22Rv1 (cell line): ENCODE results near the gene CTNND2.

Source experiments
- ZFX ChIP-seq: fragments of 450-650 bp; IDR thresholded peaks from 2 replicates; pipeline ENCODE4 v1.6.1; 2017; ENCODE audit warnings: antibody characterized with exemption, borderline replicate concordance
- TF ChIP-seq, protein P1 (sequence below): fragments of 450-650 bp; IDR thresholded peaks from 2 replicates; pipeline ENCODE4 v1.5.1; 2017; ENCODE audit warnings: mild to moderate bottlenecking

DNA sequence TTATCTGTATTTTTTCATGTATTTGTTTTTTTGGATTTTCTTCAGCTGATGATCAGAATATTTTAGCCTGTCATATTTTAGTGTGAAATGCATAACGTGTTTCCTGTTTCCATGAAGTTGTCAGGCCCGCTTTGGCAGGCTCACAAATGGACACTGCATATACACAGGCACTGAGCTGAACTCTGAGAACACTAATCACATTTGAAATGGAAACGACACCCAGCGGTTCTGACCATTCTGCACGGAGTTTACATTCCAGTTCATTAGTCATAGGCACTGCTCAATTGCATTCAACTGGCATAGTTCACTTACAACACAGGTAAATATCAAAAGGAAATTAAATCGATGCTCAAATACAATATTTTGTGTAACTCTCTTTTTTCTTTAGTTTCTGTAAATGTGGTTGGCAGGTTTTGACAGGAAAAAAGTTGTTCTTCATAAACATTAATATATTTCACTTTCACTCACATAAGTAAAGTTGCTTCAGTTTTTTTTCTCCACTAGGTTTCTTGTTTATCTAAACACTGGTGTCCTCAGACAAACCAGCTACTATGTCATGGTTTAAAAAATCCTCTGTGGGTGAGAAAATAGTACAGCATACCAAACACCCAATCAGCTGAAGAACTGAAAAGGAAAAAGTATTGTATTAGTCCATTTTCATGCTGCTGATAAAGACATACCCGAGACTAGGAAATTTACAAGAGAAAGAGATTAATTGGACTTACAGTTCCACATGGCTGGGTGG lies 584.2 kb downstream of the CTNND2 start:
- TF ChIP-seq, protein P1, sequence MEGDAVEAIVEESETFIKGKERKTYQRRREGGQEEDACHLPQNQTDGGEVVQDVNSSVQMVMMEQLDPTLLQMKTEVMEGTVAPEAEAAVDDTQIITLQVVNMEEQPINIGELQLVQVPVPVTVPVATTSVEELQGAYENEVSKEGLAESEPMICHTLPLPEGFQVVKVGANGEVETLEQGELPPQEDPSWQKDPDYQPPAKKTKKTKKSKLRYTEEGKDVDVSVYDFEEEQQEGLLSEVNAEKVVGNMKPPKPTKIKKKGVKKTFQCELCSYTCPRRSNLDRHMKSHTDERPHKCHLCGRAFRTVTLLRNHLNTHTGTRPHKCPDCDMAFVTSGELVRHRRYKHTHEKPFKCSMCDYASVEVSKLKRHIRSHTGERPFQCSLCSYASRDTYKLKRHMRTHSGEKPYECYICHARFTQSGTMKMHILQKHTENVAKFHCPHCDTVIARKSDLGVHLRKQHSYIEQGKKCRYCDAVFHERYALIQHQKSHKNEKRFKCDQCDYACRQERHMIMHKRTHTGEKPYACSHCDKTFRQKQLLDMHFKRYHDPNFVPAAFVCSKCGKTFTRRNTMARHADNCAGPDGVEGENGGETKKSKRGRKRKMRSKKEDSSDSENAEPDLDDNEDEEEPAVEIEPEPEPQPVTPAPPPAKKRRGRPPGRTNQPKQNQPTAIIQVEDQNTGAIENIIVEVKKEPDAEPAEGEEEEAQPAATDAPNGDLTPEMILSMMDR = no peak
- no peak for TF ChIP-seq ZFX
